GM19438 (cell line): ENCODE results near the gene CEP72.
"Not testable (repeated sequence)": the region's sequence is repeated elsewhere in the genome, so short reads cannot be mapped to it uniquely, and the experiment has no call there.

Experiments
- ATAC-seq: cut with Tn5 transposase; IDR thresholded peaks from one replicate; pipeline ENCODE4 v1.9.1; 2021; ENCODE audit warnings: low read depth; ENCODE audit not compliant: unreplicated experiment

Gene CEP72

GRCh38 chr5:597871-598563, 14.1 kb upstream of the CEP72 start:
- ATAC-seq = no peak

GRCh38 chr5:598564-598890, 13.6 kb upstream of the CEP72 start:
- ATAC-seq = no peak

GRCh38 chr5:600886-601541, 11.1 kb upstream of the CEP72 start:
- ATAC-seq = no peak

GRCh38 chr5:601771-602465, 10.2 kb upstream of the CEP72 start:
- no peak for ATAC-seq

GRCh38 chr5:602466-603035, 9.6 kb upstream of the CEP72 start:
- ATAC-seq = no peak

- ATAC-seq = no peak
Measured at GRCh38 chr5:603081-603998, 8.8 kb upstream of the CEP72 start.

GRCh38 chr5:604391-604831, 7.7 kb upstream of the CEP72 start:
- no peak for ATAC-seq

GRCh38 chr5:605090-605489, 7.0 kb upstream of the CEP72 start:
- not testable (repeated sequence) for ATAC-seq

GRCh38 chr5:606061-606460, 6.1 kb upstream of the CEP72 start:
- ATAC-seq = no peak

- no peak for ATAC-seq
Measured at GRCh38 chr5:606526-607399, 5.4 kb upstream of the CEP72 start.

- peak; percentile 42 for ATAC-seq
Measured at GRCh38 chr5:607541-608428, 4.4 kb upstream of the CEP72 start.

- no peak for ATAC-seq
Measured at GRCh38 chr5:608429-609370, 3.4 kb upstream of the CEP72 start.

- no peak for ATAC-seq
Measured at GRCh38 chr5:609506-609905, 2.6 kb upstream of the CEP72 start.

- no peak for ATAC-seq
Measured at GRCh38 chr5:610011-610743, 2.0 kb upstream of the CEP72 start.

GRCh38 chr5:610744-611730, 1.1 kb upstream of the CEP72 start:
- no peak for ATAC-seq
